GM08714 (cell line): ENCODE measurements around the gene MYOG.

Experiments used
- H3K4me3 ChIP-seq: fragments of 200-500 bp; sonication (Bioruptor generic); 2 replicates; pipeline ENCODE4 v1.5.1; 2014; ENCODE audit warnings: mild to moderate bottlenecking, low read length, inconsistent platforms
- ZNF274 ChIP-seq: IDR thresholded peaks from 2 replicates; pipeline ENCODE4 v1.6.1; 2012; ENCODE audit warnings: mild to moderate bottlenecking, low read depth, low read length

Gene MYOG

DNA sequence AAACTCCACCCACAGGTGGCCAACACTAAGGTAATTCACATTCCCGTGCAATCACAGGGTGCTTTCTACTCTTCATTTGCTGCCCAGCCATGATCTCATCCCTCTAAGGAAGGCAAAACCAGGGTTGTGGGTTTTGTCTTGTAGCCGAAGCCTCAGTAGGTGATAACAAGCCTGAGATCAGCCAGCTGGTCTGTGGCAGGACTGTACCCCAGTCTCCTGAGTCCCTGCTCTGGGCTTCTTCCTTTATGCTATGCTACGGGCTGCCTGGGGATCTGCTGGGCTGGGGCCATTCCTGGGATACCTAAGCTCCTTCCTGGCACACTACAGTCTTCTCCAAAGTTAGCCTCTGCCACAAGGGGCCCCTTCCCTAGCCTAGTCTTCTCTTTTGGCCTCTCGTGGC lies 49.7 kb downstream of the MYOG start:
- TF ChIP-seq ZNF274 = no peak
- H3K4me3 ChIP-seq = no peak overlapping the region

GRCh38 chr1:203035111-203036000 lies 50.5 kb downstream of the MYOG start:
- TF ChIP-seq ZNF274 = no peak
- no peak overlapping the region for H3K4me3 ChIP-seq

GRCh38 chr1:203034422-203035110 lies 51.2 kb downstream of the MYOG start:
- no peak overlapping the region for H3K4me3 ChIP-seq
- no peak for TF ChIP-seq ZNF274

- no peak for TF ChIP-seq ZNF274
- H3K4me3 ChIP-seq = no peak overlapping the region
Measured at GRCh38 chr1:203033917-203034316, 51.9 kb downstream of the MYOG start.

GRCh38 chr1:203033287-203033686 lies 52.5 kb downstream of the MYOG start:
- TF ChIP-seq ZNF274 = no peak
- H3K4me3 ChIP-seq = no peak overlapping the region
